GM19467 (cell line): ENCODE measurements around the gene COL25A1.

Source experiments
- ATAC-seq: cut with Tn5 transposase; IDR thresholded peaks from one replicate; pipeline ENCODE4 v1.9.1; 2021; ENCODE audit warnings: mild to moderate bottlenecking, moderate library complexity; ENCODE audit not compliant: unreplicated experiment

Gene COL25A1

GRCh38 chr4:108831291-108831690 is 471.2 kb downstream of the COL25A1 start:
- no peak for ATAC-seq

- no peak for ATAC-seq
These were observed 471.8 kb downstream of the COL25A1 start for GRCh38 chr4:108830509-108831244.

GRCh38 chr4:108829966-108830492 is 472.4 kb downstream of the COL25A1 start:
- ATAC-seq, result no peak

GRCh38 chr4:108828620-108829019 is 473.8 kb downstream of the COL25A1 start:
- no peak for ATAC-seq

GRCh38 chr4:108825737-108826136 is 476.7 kb downstream of the COL25A1 start:
- no peak for ATAC-seq

GRCh38 chr4:108821351-108821930 is 481.0 kb downstream of the COL25A1 start:
- ATAC-seq, result no peak

- ATAC-seq, result no peak
These were observed 481.7 kb downstream of the COL25A1 start for GRCh38 chr4:108820492-108821350.

- no peak for ATAC-seq
These were observed 488.1 kb downstream of the COL25A1 start for GRCh38 chr4:108814326-108814725.

- ATAC-seq, result no peak
These were observed 489.2 kb downstream of the COL25A1 start for GRCh38 chr4:108813261-108813660.

GRCh38 chr4:108811486-108811885 is 491.0 kb downstream of the COL25A1 start:
- ATAC-seq, result no peak

- ATAC-seq, result no peak
These were observed 492.4 kb downstream of the COL25A1 start for GRCh38 chr4:108810087-108810486.

- no peak for ATAC-seq
These were observed 497.7 kb downstream of the COL25A1 start for GRCh38 chr4:108804648-108805273.

GRCh38 chr4:108799306-108799705 is 503.2 kb downstream of the COL25A1 start:
- ATAC-seq, result no peak

- no peak for ATAC-seq
These were observed 506.3 kb downstream of the COL25A1 start for GRCh38 chr4:108796173-108796572.

GRCh38 chr4:108795733-108796132 is 506.7 kb downstream of the COL25A1 start:
- ATAC-seq, result no peak

- no peak for ATAC-seq
These were observed 508.3 kb downstream of the COL25A1 start for GRCh38 chr4:108794136-108794535.

- ATAC-seq, result no peak
These were observed 509.0 kb downstream of the COL25A1 start for GRCh38 chr4:108793415-108793814.

- no peak for ATAC-seq
These were observed 513.7 kb downstream of the COL25A1 start for GRCh38 chr4:108788731-108789130.

GRCh38 chr4:108787724-108788123 is 514.7 kb downstream of the COL25A1 start:
- no peak for ATAC-seq

- ATAC-seq, result no peak
These were observed 515.4 kb downstream of the COL25A1 start for GRCh38 chr4:108787106-108787505.

GRCh38 chr4:108786351-108786750 is 516.1 kb downstream of the COL25A1 start:
- ATAC-seq, result no peak
